H1 (cell line): ENCODE results near the gene FANCI.

Experiments used
- CREB1 ChIP-seq: IDR thresholded peaks from 2 replicates; pipeline ENCODE4 v1.6.1; 2012; ENCODE audit warnings: inconsistent platforms
- CTCF ChIP-seq, 3 experiments: IDR thresholded peaks; 1 replicate in 2 of 3; 2 replicates in 1 of 3; pipeline versions ENCODE4 v1.5.1 to v1.6.1; 2011; ENCODE audit warnings: low read length in 3 of 3, mild to moderate bottlenecking in 3 of 3, inconsistent platforms in 2 of 3, low read depth in 1 of 3, moderate library complexity in 1 of 3; ENCODE audit not compliant: insufficient read depth in 1 of 3; ENCODE audit errors: control extremely low read depth in 1 of 3
- MAX ChIP-seq: IDR thresholded peaks from 2 replicates; pipeline ENCODE4 v1.6.1; 2012; ENCODE audit warnings: inconsistent platforms
- RXRA ChIP-seq: IDR thresholded peaks from 2 replicates; pipeline ENCODE4 v1.6.1; 2011; ENCODE audit warnings: low read depth, mild to moderate bottlenecking, low read length, moderate library complexity; ENCODE audit not compliant: insufficient read depth

- TF ChIP-seq CREB1 = no peak
- no peak for TF ChIP-seq CTCF (IDR thresholded peaks at IDR 0.05; ENCODE audit: control extremely low read depth in 1 of 3, insufficient read depth in 1 of 3, low read depth in 1 of 3, low read length in 3 of 3)
- TF ChIP-seq MAX = no peak
- TF ChIP-seq RXRA = no peak
Measured at GRCh38 chr15:89307046-89307587, 63.3 kb downstream of the FANCI start.
